ENCODE data around the gene GNG12. TPM values are rescaled to one million over a fixed set of nuclear protein-coding genes. Genes with fewer than 3 reads are reported as not detected.

The GNG12 gene
- total and polyA plus RNA-seq, 2 donors (not counting 3 experiments of a cell fraction or from before 2014, with no cell fraction given), result 107 to 152 TPM

- Histone ChIP-seq H3K79me2 (ENCODE audit: control insufficient read depth, insufficient read depth, low read length) (peaks cover 53% of the 10 kb centered on the region), H3K9me1 (replicated peaks; ENCODE audit: control insufficient read depth, extremely low read depth, insufficient read depth, low read length) (no peaks in the 10 kb centered on the region)
Measured at GRCh38 chr1:67754526-67754920, 78.7 kb downstream of the GNG12 start.

GRCh38 chr1:67753776-67754525, 79.3 kb downstream of the GNG12 start:
- Histone ChIP-seq H3K4me2 (ENCODE audit: insufficient read depth, low read length) (no peak overlapping the region), H4K20me1 (replicated peaks; ENCODE audit: control insufficient read depth, extremely low read depth, insufficient read depth, low read length) (no peaks in the 10 kb centered on the region), H3K4me3 (replicated peaks in 1 of 3; ENCODE audit: insufficient read depth in 1 of 3, low read depth in 1 of 3, low read length in 3 of 3) (no peak overlapping the region), H3K4me1 (ENCODE audit: control insufficient read depth, extremely low read depth, insufficient read depth, low read length) (peaks cover 56% of the 10 kb centered on the region), H2AFZ (ENCODE audit: low read depth, low read length) (no peak overlapping the region), H3K9me1 (replicated peaks; ENCODE audit: control insufficient read depth, extremely low read depth, insufficient read depth, low read length) (no peaks in the 10 kb centered on the region), H3K9me3 (replicated peaks; ENCODE audit: control insufficient read depth, insufficient read depth, low read length) (no peaks in the 10 kb centered on the region), H3K27ac (ENCODE audit: insufficient read depth, low read depth, low read length) (peak overlapping the region; percentile 7), H3K27me3 (ENCODE audit: control insufficient read depth in 2 of 2, insufficient read depth in 2 of 2, low read length in 2 of 2) (no peaks in the 10 kb centered on the region), H3K79me2 (ENCODE audit: control insufficient read depth, insufficient read depth, low read length) (peaks cover 52% of the 10 kb centered on the region), H3K9ac (replicated peaks; ENCODE audit: extremely low read depth, insufficient read depth, low read length) (no peak overlapping the region), H3K36me3 (ENCODE audit: control insufficient read depth in 2 of 2, extremely low read depth in 1 of 2, insufficient read depth in 2 of 2, low read length in 2 of 2) (no peaks in the 10 kb centered on the region)
- DNase-seq (ENCODE audit: low read depth, low spot score) (no peak), FAIRE-seq (no peak)
- intact Hi-C loops (cut with micrococcal nuclease) (loop anchor here (2.0 kb wide), 1 partner anchor 135 kb away; no protein-coding TSS in a partner anchor), dilution Hi-C loops (cut with MboI; ENCODE audit: extremely low pct_ligation_motif_present, low sequenced_read_pairs) (loop anchor here (25.0 kb wide), 1 partner anchor 217 kb away; no protein-coding TSS in a partner anchor)
- ChIA-PET POLR2A (interaction anchor here (1.7 kb wide), 1 partner anchor 69 kb away, joined by 6 read pairs; no protein-coding TSS in a partner anchor), CTCF (interaction anchor here (0.8 to 13.8 kb wide), 3 partner anchors 13 to 217 kb away, joined by 3 to 392 read pairs (median 3); no protein-coding TSS in a partner anchor)
- TF ChIP-seq CTCF (IDR thresholded peaks at IDR 0.05; ENCODE audit: extremely low read depth in 1 of 2, insufficient read depth in 1 of 2, low read depth in 1 of 2, low read length in 2 of 2) (no peak), POLR2AphosphoS5 (IDR thresholded peaks at IDR 0.05; ENCODE audit: insufficient read depth, low read depth, low read length) (no peak), JUN (IDR thresholded peaks at IDR 0.05; ENCODE audit: borderline replicate concordance, insufficient read depth, insufficient read length, low read depth) (no peak), GATA2 (IDR thresholded peaks at IDR 0.05; ENCODE audit: insufficient read depth, insufficient read length, low read depth, low read length) (no peak), MYC (IDR thresholded peaks at IDR 0.05; ENCODE audit: low read depth, low read length) (no peak), POLR2A (IDR thresholded peaks at IDR 0.05; ENCODE audit: low read depth, low read length) (no peak)
- no TSS peak for BruUV-seq (replicated peaks)

More at GRCh38 chr1:67754526-67754920, 78.7 kb downstream of the GNG12 start:
- no peaks in the 10 kb centered on the region for H3K9me3 ChIP-seq (replicated peaks; ENCODE audit: control insufficient read depth, insufficient read depth, low read length)
- peaks cover 51% of the 10 kb centered on the region for H3K4me1 ChIP-seq (ENCODE audit: control insufficient read depth, extremely low read depth, insufficient read depth, low read length)
- intact Hi-C loops (cut with micrococcal nuclease) (no loop called here), dilution Hi-C loops (cut with MboI; ENCODE audit: extremely low pct_ligation_motif_present, low sequenced_read_pairs) (loop anchor here (25.0 kb wide), 1 partner anchor 217 kb away; no protein-coding TSS in a partner anchor)
- BruUV-seq (replicated peaks), result no TSS peak
- FAIRE-seq (peak; percentile 73), DNase-seq (ENCODE audit: low read depth, low spot score) (peak; percentile 20)
- TF ChIP-seq POLR2A (IDR thresholded peaks at IDR 0.05; ENCODE audit: low read depth, low read length), result no peak
- H3K4me2 ChIP-seq (ENCODE audit: insufficient read depth, low read length), result no peak overlapping the region
- no peak overlapping the region for H3K4me3 ChIP-seq (replicated peaks in 1 of 3; ENCODE audit: insufficient read depth in 1 of 3, low read depth in 1 of 3, low read length in 3 of 3)
- no peaks in the 10 kb centered on the region for H3K27me3 ChIP-seq (ENCODE audit: control insufficient read depth in 2 of 2, insufficient read depth in 2 of 2, low read length in 2 of 2)
- no peaks in the 10 kb centered on the region for H4K20me1 ChIP-seq (replicated peaks; ENCODE audit: control insufficient read depth, extremely low read depth, insufficient read depth, low read length)
- ChIA-PET CTCF (interaction anchor here (0.8 to 13.8 kb wide), 3 partner anchors 12 to 218 kb away, joined by 3 to 392 read pairs (median 3); no protein-coding TSS in a partner anchor), POLR2A (no interaction called here)
- H2AFZ ChIP-seq (ENCODE audit: low read depth, low read length), result no peak overlapping the region
- no peak overlapping the region for H3K9ac ChIP-seq (replicated peaks; ENCODE audit: extremely low read depth, insufficient read depth, low read length)
- H3K27ac ChIP-seq (ENCODE audit: insufficient read depth, low read depth, low read length), result peak overlapping the region; percentile 7
- no peaks in the 10 kb centered on the region for H3K36me3 ChIP-seq (ENCODE audit: control insufficient read depth in 2 of 2, extremely low read depth in 1 of 2, insufficient read depth in 2 of 2, low read length in 2 of 2)
